ENCODE data around the gene MB.
"Not testable (repeated sequence)": the region's sequence is repeated elsewhere in the genome, so short reads cannot be mapped to it uniquely, and the experiment has no call there.

MB gene

GRCh38 chr22:35634943-35635540 is 17.9 kb upstream of the MB start:
- no peak for DNase-seq

- DNase-seq = no peak
Observed at GRCh38 chr22:35634015-35634414, 16.9 kb upstream of the MB start.

- no peak for DNase-seq
Observed at GRCh38 chr22:35633520-35633919, 16.4 kb upstream of the MB start.

GRCh38 chr22:35632935-35633334 is 15.8 kb upstream of the MB start:
- DNase-seq = no peak

GRCh38 chr22:35631597-35631996 is 14.5 kb upstream of the MB start:
- DNase-seq = peak; percentile 33

GRCh38 chr22:35630891-35631290 is 13.8 kb upstream of the MB start:
- DNase-seq = no peak

GRCh38 chr22:35630387-35630793 is 13.3 kb upstream of the MB start:
- no peak for DNase-seq

- DNase-seq = peak; percentile 47
Observed at GRCh38 chr22:35629406-35630216, 12.5 kb upstream of the MB start.

GRCh38 chr22:35628732-35629131 is 11.6 kb upstream of the MB start:
- DNase-seq = no peak

- peak; percentile 69 for DNase-seq
Observed at GRCh38 chr22:35627267-35628041, 10.3 kb upstream of the MB start.

- DNase-seq = no peak
Observed at GRCh38 chr22:35625763-35626432, 8.8 kb upstream of the MB start.

- no peak for DNase-seq
Observed at GRCh38 chr22:35624547-35624946, 7.4 kb upstream of the MB start.

- not testable (repeated sequence) for DNase-seq
Observed at GRCh38 chr22:35623885-35624284, 6.8 kb upstream of the MB start.

- DNase-seq = no peak
Observed at GRCh38 chr22:35622191-35622913, 5.2 kb upstream of the MB start.

- no peak for DNase-seq
Observed at GRCh38 chr22:35621451-35621850, 4.3 kb upstream of the MB start.

GRCh38 chr22:35620624-35621251 is 3.6 kb upstream of the MB start:
- no peak for DNase-seq

GRCh38 chr22:35619336-35620094 is 2.4 kb upstream of the MB start:
- no peak for DNase-seq

- no peak for DNase-seq
Observed at GRCh38 chr22:35618427-35619223, 1.5 kb upstream of the MB start.

- no peak for DNase-seq
Observed at GRCh38 chr22:35616043-35616442, 1.1 kb downstream of the MB start.

GRCh38 chr22:35615156-35615555 is 2.0 kb downstream of the MB start:
- DNase-seq = no peak
